ENCODE data around the gene KBTBD2. TPM values are rescaled to one million over a fixed set of nuclear protein-coding genes. Genes with fewer than 3 reads are reported as not detected.
A peak's percentile ranks its signal among the peaks of the same experiment; 100 is the strongest.
"Not testable (repeated sequence)": the region's sequence is repeated elsewhere in the genome, so short reads cannot be mapped to it uniquely, and the experiment has no call there.

The KBTBD2 gene
- polyA plus RNA-seq, 3 donors: 58.7 to 68.5 (median 60.5) TPM

GRCh38 chr7:32893722-32894121 is 2.2 kb upstream of the KBTBD2 start:
- DNase-seq (ENCODE audit: low read depth in 3 of 3, low spot score in 2 of 3): no peak

GRCh38 chr7:32893207-32893524 is 1.6 kb upstream of the KBTBD2 start:
- no peak for DNase-seq (ENCODE audit: low read depth in 3 of 3, low spot score in 2 of 3)

GRCh38 chr7:32892521-32893206 is 1.1 kb upstream of the KBTBD2 start:
- peak in 2 of 3 donors; percentile 30 to 59 for DNase-seq (ENCODE audit: low read depth in 3 of 3, low spot score in 2 of 3)

- DNase-seq (ENCODE audit: low read depth in 3 of 3, low spot score in 2 of 3): peak in 2 of 3 donors; percentile 92
Measured at GRCh38 chr7:32891800-32892520, 400 bp upstream of the KBTBD2 start.

GRCh38 chr7:32890793-32891042 is 842 bp downstream of the KBTBD2 start:
- peak in 2 of 3 donors; percentile 24 to 32 for DNase-seq (ENCODE audit: low read depth in 3 of 3, low spot score in 2 of 3)

GRCh38 chr7:32890010-32890792 is 1.4 kb downstream of the KBTBD2 start:
- DNase-seq (ENCODE audit: low read depth in 3 of 3, low spot score in 2 of 3): peak in 2 of 3 donors; percentile 32 to 41

GRCh38 chr7:32888505-32888904 is 3.1 kb downstream of the KBTBD2 start:
- DNase-seq (ENCODE audit: low read depth in 3 of 3, low spot score in 2 of 3): no peak

- no peak for DNase-seq (ENCODE audit: low read depth in 3 of 3, low spot score in 2 of 3)
Measured at GRCh38 chr7:32887395-32887794, 4.2 kb downstream of the KBTBD2 start.

GRCh38 chr7:32881074-32881982 is 10.2 kb downstream of the KBTBD2 start:
- peak in 1 of 3 donors; percentile 19 for DNase-seq (ENCODE audit: low read depth in 3 of 3, low spot score in 2 of 3)

- DNase-seq (ENCODE audit: low read depth in 3 of 3, low spot score in 2 of 3): no peak
Measured at GRCh38 chr7:32879460-32879859, 12.1 kb downstream of the KBTBD2 start.

GRCh38 chr7:32878023-32878422 is 13.5 kb downstream of the KBTBD2 start:
- not testable (repeated sequence) for DNase-seq (ENCODE audit: low read depth in 3 of 3, low spot score in 2 of 3)

- no peak for DNase-seq (ENCODE audit: low read depth in 3 of 3, low spot score in 2 of 3)
Measured at GRCh38 chr7:32872421-32872820, 19.1 kb downstream of the KBTBD2 start.

GRCh38 chr7:32871624-32872371 is 19.8 kb downstream of the KBTBD2 start:
- no peak for DNase-seq (ENCODE audit: low read depth in 3 of 3, low spot score in 2 of 3)

GRCh38 chr7:32870298-32870697 is 21.3 kb downstream of the KBTBD2 start:
- no peak for DNase-seq (ENCODE audit: low read depth in 3 of 3, low spot score in 2 of 3)

- no peak for DNase-seq (ENCODE audit: low read depth in 3 of 3, low spot score in 2 of 3)
Measured at GRCh38 chr7:32869716-32870115, 21.8 kb downstream of the KBTBD2 start.

GRCh38 chr7:32868116-32868515 is 23.4 kb downstream of the KBTBD2 start:
- DNase-seq (ENCODE audit: low read depth in 3 of 3, low spot score in 2 of 3): no peak

GRCh38 chr7:32865448-32866030 is 26.0 kb downstream of the KBTBD2 start:
- no peak for DNase-seq (ENCODE audit: low read depth in 3 of 3, low spot score in 2 of 3)

GRCh38 chr7:32863872-32864271 is 27.7 kb downstream of the KBTBD2 start:
- not testable (repeated sequence) for DNase-seq (ENCODE audit: low read depth in 3 of 3, low spot score in 2 of 3)

GRCh38 chr7:32860090-32860489 is 31.5 kb downstream of the KBTBD2 start:
- DNase-seq (ENCODE audit: low read depth in 3 of 3, low spot score in 2 of 3): no peak

GRCh38 chr7:32858648-32859047 is 32.9 kb downstream of the KBTBD2 start:
- no peak for DNase-seq (ENCODE audit: low read depth in 3 of 3, low spot score in 2 of 3)
